Stimulated activated CD8-positive, alpha-beta memory T cell treated with anti-CD3 and anti-CD28 coated beads, Interleukin-15, amount 100 ng/mL, for 48 hours (primary cell): ENCODE results near the gene SLIT3.
A peak's percentile ranks its signal among the peaks of the same experiment; 100 is the strongest.
"Not testable (repeated sequence)": the region's sequence is repeated elsewhere in the genome, so short reads cannot be mapped to it uniquely, and the experiment has no call there.

Source experiments
- DNase-seq, 2 donors: peaks; one replicate each; pipeline ENCODE4 v3.0.0-alpha.2; 2020; ENCODE audit warnings: low read depth in 2 of 2

Gene SLIT3

DNA sequence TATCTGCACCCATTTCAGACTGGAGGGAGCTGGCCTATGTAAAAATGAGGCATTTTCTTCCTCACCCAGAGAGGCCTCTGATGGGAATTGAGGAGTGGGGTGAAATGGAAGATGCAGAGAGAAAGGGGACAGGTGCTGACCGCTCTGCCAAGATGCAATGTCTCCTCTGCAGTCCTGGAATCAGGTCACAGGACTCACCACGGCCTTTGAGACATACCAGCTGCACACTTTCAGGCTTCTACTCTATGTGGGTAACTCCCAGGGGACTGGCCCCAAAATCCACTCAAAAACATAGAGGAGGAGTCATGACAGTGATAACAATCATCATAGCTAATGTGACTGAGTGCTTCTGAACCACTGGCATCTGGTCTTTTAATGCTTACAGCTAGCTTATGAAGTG, 558.6 kb downstream of the SLIT3 start:
- DNase-seq, result not testable (repeated sequence)

DNA sequence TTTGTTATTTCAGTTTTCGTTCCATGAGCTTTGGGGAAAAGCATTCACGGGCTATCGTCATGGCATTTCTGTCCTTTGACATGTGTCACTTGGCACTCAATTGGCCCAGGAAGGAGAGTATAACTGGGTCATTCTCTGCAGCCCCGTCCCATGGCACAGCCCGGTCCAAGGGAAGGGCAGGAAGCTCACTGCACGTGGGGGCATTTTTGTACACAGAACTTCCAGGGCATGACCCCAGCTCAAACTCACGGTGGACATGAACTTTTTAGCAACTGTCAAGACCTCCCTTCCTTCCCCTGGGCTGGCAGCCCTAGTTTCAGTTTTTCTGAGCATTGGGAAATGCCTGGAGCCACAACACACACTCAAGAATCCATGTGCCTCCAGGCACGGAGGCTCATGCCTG, 560.1 kb downstream of the SLIT3 start:
- no peak for DNase-seq

DNA sequence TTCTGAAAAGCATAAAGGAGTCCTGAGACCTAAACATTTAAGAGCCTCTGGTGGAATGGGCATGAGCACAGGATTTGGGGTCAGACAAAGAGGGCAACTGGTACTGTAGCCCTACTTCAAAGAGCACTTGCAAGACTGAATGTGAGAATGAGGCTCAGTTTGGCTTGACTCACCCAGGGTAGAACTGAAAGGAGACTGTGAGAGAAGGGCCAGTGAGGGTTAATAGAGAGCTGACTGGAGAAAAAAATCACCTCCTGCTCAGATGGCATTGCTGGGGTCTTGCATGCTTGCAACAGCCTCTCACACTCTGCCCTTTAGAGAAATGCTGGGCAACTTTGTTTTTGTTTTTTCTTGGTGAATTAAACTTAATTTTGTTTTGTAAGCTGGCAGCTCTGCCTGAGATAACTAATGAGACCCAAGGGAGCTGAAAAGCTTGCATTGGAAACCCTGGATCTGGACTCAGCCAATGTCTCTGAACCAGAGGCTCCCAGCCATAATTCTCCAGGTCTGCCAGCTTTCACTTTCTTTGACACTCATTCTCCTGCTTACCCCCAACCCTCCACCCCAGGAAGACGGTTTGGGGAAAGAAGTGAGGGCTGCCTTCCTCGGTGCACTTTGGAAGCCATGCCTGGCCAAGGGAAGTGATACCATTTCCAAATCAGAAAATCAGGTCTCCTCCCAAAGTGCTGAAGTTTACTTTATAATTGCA, 560.7 kb downstream of the SLIT3 start:
- no peak for DNase-seq

DNA sequence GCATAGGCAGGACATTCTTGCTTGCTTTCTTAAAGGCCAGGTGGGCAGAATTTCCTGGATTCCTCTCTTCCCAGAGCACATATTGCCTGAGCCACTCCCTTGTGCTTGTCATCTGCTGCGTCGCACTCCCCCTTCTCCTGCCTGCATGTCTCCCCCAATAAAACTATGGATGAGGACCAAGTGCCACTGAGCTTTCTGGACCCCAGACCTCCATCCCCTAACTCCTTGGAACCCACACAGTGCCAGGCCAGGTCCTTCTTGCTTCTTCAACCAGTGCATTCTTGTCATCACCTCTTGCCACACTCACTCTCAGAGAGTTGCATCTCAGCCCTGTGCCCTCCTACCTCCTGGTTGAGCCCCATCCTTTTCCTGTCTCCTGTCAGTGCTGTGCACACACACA, 563.9 kb downstream of the SLIT3 start:
- DNase-seq, result no peak

DNA sequence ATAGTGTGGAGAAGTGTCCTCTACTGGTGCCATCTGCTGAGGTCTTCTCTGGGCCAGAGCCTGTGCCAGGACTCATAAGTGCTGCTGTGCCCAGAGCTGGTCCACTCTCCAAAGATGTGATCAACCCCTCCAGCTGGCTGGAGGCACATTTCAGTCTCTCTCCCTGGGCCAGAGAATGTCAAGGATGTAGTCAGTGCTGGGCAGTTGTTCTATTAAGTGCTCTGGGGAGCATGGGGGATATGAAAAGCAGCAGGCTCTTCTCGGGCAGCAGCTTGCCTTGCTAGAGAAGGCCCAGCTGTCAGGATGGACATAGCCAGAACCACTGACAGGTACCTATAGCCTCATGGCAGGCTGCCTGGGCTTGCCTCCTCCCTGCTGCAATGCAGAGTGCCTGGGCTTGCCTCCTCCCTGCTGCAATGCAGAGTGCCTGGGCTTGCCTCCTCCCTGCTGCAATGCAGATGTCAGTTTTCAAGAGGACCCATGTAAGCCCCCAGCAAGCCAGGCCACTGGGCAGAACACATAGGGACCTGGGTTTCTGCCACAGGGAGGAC, 564.6 kb downstream of the SLIT3 start:
- no peak for DNase-seq

DNA sequence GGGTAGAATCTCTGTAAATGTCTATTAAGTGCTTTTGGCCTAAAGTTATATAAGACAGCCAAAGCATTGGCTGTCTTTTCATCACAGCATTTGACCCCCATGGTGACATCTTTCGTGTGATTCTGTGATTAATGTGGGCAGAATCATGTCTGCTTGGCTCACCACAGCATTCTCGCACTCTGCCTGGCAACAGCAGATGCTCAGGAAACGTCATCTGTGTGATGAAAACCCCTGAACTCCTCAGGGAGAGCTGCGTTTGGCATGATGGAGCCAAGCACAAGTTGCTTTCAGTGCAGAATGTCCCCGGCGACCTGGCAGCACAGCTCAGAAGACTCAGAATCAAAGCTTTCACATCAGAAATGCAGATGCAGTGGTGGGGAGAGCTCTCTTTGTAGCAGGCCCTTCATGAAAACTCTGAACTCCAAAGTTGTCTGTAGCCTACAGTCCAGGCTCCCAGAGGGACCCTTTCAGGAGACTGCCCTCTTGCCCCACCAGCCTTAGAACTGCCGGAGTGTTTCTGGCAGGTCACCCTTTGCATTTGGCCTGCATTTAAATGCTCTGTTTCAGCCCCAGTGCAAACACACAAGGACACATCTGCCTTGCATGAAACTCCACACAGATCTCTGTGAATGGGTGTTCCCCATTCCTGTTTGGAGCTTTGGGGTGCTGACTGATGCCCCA, 566.2 kb downstream of the SLIT3 start:
- peak in 1 of 2 donors; percentile 11 for DNase-seq

DNA sequence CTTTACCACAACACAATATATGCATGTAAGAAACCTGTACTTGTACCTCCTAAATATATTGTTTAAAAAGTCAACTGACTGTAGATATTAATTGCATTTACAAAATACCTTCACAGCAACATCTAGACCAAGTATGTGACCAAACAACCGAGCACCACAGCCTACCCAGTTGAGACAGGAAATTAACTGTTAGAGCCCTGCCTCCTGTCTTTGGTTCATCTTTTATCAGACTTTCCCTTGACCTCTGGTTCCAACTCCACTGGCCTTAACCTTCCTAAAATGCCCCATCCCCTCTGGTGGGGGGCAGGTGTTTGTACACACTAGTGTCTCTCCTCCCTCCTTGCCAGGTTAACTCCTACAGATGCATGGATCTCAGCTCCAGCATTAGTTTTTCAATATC, 566.8 kb downstream of the SLIT3 start:
- DNase-seq, result no peak

DNA sequence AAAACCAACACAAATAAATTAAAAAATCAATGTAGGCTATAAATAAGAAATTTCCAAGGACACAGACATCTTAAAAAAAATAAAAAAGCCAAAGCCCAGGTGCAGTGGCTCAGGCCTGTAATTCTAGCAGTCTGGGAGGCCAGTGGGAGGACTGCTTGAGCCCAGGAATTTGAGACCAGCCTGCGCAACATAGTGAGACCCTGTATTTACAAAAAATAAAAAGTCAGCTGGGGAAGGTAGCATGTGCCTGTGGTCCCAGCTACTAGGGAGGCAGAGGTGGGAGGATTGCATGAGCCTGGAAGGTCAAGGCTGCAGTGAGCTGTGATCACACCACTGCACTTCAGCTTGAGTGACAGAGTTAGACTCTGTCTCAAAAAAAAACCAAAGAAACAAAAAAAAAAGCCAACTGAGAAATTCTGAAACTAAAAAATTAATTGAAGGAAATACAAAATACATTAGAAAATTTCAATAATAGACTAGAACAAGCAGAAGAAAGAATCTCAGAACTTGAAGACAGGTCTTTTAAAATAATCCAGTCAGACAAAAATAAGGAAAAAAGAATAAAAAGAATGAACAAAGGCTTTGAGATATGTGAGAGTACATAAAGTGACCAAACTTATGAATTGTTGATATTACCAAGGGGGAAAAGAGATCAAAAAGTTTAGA, 572.3 kb downstream of the SLIT3 start:
- no peak for DNase-seq

DNA sequence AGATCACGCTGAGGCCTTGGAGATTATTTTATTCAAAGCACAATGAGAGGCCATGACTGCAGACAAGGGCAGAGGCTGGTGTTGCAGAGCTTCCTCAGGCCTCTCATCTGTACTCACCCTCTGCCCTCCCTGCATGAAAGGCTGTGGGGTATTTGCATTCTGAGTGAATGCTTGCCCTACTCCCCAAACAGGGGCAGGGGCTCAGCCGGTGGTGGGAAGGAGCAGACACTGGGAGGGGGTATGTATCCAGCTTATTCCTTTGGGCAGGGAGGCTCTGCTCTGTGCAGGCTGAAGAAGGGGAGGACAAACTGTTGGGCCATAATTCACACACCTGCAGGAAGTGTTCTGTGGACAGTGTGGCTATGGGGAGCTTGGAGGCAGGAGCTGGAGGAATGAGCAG, 573.4 kb downstream of the SLIT3 start:
- no peak for DNase-seq

DNA sequence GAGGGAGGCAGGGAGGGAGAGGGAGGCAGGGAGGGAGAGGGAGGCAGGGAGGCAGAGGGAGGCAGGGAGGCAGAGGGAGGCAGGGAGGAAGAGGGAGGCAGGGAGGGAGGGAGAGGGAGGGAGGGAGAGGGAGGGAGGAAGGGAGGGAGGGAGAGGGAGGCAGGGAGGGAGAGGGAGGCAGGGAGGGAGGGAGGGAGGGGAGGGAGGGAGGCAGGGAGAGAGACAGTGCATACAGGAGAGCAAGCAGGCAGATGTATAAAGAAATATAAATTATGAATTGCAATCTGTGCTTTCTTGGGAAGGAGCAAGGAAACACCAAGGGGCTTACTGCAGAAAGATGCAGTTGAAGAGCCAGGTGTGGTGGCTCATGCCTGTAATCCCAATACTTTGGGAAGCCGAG, 574.6 kb downstream of the SLIT3 start:
- DNase-seq, result no peak

DNA sequence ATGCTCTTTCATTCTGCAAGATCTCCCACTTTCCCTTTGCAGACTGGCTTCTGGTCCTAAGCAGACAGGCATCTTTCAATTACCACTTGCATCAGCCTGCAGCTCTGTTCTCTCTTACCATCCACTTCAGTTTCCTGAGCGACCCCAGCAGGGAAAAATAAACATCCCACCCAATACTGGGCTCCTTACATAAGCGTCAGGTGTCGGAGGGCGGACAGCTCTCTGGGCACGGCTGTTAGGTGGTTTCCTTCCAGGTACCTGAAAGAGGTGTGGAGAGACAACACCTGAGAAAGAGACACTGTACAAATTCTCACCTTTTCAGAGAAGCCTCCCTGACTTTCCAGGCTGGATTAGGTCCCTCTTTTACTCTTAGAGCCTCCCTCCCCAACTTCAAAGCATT, 576.7 kb downstream of the SLIT3 start:
- DNase-seq, result no peak

DNA sequence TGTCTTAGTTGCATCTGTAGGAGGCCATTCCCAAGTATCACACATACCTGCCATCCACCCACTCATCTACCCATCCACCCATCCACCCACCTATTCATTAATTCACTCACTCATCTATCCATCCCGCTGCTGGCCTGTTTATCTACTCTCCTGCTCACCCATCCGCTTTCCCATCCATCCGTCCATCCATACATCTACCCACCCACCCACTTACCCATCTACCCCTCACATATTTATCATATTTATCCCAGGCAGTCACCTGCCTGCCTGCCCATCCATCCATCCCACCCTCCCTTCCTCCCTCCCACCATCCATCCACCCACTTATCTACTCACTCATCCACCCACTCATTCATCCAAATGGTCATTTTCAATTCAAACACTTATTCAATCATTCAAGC, 577.9 kb downstream of the SLIT3 start:
- DNase-seq, result no peak

DNA sequence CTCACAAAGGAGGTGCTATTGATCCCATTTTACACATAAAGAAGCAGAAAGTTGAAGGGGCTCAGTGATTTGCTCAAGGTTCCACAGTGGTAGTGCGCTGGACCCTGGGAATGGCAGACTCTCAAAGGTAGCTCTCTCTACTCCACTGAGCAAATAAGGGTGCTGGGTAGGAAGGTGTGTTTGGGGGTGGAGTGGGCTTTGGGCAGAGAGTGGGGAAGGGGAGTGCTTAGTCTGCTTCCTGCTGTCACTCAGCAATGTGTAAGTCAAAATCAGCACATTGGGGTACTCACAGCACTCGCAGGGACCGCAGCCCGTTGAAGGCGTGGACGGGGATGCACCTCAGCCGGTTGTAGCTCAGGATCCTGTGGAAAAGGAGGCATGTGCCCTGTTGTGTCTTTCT, 579.0 kb downstream of the SLIT3 start:
- DNase-seq, result no peak

DNA sequence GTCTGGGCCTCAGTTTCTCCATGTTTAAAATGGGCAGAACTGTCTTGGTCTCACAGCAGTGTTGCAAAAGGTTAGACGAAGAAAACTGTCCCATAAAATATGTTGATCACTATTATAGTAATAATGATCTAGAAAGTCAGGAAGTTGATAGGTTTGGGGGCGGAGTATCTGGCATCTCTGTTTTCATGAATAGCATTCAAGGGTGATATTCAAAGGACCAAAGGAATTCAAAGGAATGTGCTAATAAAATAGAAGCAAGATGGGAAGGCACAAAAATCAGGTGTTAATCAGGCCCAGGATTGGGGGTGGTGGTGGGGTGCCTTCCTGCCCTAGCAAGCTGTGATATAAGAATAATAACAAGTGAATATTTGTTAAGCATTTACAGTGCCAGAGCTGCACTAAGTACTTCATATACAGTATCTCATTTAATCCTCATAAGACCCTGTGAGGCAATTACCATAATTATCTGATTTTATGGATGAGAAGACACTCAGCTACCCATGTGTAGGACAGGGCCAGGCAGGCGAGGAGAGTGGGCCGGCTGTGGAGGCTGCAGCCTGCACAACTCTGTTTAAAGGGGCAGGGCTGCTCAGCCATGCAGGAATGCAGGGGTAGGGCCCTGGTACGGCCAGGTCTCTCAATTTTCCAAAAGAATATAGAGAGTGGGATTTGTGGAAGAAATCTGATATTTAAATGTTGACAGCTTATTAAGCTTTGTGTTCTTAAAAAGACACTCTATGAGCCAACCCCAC, 579.8 kb downstream of the SLIT3 start:
- DNase-seq, result no peak

DNA sequence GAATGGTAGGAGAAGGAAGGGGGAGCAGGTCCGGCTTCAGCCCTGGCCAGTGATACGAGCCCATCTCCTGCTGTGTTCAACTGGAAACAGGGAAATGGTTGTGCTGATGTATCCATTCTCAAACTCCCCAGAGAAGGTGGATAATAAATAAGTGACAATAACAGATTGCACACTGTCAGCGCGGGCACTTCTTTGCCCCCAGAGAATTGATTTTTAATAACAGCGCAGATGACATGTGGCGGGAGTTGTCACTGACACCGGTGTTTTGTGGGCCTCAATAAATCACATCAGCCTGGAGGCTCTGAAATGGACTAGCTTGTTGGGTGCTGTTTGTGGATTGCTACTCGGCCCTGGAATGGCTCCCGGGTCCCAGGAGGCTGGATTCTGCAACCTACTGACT, 580.4 kb downstream of the SLIT3 start:
- DNase-seq, result no peak

DNA sequence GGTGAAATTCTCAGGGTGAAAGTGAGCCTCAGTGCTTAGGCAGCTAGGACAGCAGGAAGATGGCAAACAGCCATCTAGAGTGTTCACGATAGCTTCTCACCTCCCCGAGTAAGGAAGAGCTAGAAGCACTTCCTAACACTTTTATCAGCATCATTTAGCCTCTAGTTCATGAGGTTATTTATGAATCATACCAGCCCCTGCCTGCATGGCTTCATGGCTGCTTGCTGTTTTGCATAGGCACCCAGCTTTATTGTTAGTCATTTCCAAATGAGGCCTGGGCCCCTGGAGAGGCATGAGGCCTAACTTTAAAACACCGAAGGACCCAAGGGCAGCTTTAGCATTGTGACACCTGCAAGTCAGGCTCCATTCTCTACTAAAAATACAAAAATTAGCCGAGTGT, 586.9 kb downstream of the SLIT3 start:
- DNase-seq, result no peak

DNA sequence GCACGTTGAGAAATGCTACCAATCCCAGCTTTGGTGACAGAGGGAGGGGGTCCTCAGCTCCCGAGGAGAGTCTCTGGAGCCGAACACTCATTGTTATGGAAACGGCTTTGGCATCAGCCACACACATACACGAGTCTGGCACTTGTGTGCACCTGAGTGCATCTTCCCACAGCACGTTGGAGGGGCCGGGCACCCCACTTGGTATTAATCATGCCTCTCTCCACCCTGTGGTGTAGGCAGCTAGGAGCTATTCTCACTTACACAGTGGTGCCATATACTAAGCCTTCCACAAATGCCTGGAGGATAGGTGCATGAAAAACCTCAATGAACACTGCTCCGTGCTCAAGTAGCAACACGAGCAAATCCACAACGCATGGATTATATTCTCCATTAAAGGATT, 587.9 kb downstream of the SLIT3 start:
- DNase-seq, result no peak

DNA sequence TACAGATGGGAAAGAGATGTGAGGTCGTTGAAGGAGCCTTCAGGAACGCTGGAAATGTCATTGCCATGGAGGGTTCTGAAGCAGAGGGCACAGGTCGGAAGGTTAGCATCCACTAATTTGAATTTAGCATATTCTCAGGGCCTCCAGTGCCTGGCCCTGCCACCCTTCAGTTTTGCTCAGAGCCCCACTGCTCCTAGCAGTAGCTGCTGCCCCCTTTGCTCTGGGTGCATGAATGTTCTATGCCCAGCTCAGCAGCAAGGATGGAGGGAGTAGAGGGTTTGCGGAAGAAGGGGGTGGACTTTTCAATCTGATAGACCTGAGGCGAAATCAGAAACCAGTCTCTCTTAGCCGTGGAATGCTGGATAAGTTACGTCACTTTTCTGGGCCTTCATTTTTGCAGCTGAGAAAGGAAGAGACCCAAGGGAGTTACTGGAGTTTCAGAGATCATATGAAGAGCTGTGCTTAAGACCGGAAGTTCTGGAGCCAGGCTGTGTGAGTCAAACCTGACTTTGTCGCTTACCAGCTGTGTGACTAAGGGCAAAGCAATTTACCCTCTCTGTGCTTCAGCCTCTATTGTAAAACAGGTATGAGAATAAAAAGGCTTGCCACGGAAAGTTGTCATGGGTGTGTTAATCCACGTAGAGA, 588.5 kb downstream of the SLIT3 start:
- no peak for DNase-seq

DNA sequence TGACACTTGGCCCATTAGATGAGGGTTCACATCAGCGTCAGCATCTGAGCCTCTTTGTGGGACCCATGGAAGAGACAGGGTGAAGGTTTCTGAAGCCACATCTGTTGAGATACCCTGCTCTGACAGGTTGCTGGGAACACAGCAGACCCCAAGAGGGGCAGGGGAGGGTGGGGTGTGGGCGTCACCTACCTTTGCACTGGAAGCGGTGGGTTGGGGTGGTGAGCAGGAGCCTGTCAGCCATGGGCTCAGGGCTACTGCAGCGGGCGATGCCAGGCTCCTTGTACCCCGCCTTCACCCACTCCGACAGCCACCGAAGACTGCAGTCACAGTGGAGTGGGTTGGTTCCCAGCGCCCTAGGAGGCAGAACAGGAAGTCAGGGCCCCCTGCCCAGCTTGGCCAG, 590.2 kb downstream of the SLIT3 start:
- DNase-seq, result no peak

DNA sequence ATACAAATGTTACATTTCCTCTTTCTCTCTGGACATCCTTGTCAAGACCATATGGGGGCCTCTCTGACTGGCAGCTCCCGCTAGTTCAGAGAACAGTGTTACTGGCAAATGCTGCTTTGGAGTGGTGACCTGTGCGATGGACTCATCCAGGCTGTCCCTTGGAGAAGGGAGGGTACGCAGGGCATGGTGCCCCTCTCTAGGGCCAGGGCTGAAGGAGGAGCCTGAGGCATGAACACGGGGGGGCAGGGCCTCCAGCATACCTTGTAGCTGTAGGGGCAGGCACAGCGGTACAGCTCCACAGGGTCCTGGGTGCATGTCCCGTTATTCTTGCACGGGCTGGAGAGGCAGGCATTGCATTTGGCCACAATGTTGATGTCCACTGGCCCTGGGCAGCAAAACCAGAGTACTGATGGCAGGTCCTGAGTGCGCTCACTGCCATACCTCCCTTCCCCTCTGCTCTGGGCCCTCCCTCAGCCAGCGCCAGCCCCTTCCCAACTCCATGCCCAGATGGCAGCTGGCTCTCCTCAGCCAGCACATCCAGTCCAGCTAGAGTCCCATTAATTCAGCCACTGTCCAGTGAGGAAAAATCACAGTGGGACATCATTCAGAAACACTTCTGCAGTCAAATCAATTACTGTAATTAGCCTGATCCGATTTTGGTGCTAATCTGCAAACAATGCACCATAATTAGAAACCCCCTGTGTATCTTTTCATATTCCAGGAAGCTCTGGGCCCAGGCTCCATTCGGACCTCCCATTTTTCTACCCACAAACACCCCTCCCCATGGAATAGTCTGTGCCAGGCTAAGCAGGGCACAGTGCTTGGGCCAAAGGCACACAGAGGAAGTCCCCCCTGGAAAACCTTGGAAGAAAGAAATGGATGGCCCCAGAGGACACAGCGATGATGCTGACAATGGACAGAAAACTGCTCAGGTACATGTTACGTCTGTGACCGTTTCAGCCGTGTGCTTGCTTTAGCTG, 592.9 kb downstream of the SLIT3 start:
- DNase-seq, result no peak
